Measurements from ENCODE around the gene NYNRIN.
A peak's percentile ranks its signal among the peaks of the same experiment; 100 is the strongest.

The NYNRIN gene

GRCh38 chr14:24408764-24409163, 10.0 kb downstream of the NYNRIN start:
- DNase-seq (ENCODE audit: low read depth), result no peak
- no peak overlapping the region for H3K4me3 ChIP-seq (ENCODE audit: low read depth, low read length)

- no peak overlapping the region for H3K4me3 ChIP-seq (ENCODE audit: low read depth, low read length)
- DNase-seq (ENCODE audit: low read depth), result no peak
Measured at GRCh38 chr14:24409192-24409591, 10.4 kb downstream of the NYNRIN start.

- no peak overlapping the region for H3K4me3 ChIP-seq (ENCODE audit: low read depth, low read length)
Measured at GRCh38 chr14:24409956-24410355, 11.2 kb downstream of the NYNRIN start.

DNA sequence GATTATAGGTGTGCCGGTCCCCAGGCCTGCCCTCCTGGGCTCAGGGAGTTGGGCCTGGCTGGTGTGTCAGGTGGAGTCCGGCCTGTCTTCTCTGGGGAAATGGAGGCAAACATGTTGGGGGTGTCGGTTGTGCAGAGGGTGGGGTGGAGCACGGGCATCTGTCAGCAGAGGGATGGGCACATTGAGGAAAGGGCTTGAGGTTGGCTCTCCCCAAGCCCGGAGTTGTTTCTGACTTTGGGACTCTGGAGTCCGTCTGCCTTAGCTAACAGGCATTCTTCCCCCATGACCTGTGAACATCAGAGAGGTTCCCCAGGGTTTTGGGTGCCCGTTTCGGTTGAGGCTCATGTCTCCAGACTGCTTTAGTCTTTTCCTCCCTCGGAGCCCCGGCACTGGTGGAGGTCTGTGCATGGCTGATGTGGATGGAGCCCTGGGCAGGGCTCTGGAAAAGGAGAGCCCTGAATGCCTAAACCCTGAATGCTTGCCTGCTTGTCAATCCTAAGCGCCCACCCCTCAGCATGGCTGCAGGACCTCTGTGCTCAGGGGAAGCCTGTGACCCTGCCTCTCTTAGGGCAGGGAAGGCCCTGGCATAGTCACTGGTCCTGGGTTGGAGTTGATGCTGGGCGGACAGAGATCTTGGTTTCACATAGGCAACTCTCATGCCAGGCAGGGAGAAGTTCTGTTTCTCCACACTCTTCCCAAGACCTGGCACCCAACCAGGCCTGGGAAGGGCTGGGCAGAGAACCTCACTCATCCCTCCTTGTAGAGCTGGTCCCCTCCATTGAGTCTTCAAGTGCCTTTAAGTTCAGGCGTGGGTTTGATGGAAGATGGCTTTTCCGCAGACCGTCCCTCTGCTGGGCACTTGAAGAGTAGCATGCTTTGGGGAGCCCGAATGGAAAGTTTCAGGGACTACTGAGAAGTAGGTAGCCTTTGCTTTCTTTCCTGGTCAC, 12.9 kb downstream of the NYNRIN start:
- DNase-seq (ENCODE audit: low read depth), result no peak
- H3K4me3 ChIP-seq (ENCODE audit: low read depth, low read length), result no peak overlapping the region

More at GRCh38 chr14:24409956-24410355, 11.2 kb downstream of the NYNRIN start:
- no peak for DNase-seq (ENCODE audit: low read depth)

GRCh38 chr14:24414077-24414476, 15.3 kb downstream of the NYNRIN start:
- DNase-seq (ENCODE audit: low read depth), result no peak
- H3K4me3 ChIP-seq (ENCODE audit: low read depth, low read length), result no peak overlapping the region

GRCh38 chr14:24414732-24415420, 16.1 kb downstream of the NYNRIN start:
- H3K4me3 ChIP-seq (ENCODE audit: low read depth, low read length), result no peak overlapping the region
- no peak for DNase-seq (ENCODE audit: low read depth)

DNA sequence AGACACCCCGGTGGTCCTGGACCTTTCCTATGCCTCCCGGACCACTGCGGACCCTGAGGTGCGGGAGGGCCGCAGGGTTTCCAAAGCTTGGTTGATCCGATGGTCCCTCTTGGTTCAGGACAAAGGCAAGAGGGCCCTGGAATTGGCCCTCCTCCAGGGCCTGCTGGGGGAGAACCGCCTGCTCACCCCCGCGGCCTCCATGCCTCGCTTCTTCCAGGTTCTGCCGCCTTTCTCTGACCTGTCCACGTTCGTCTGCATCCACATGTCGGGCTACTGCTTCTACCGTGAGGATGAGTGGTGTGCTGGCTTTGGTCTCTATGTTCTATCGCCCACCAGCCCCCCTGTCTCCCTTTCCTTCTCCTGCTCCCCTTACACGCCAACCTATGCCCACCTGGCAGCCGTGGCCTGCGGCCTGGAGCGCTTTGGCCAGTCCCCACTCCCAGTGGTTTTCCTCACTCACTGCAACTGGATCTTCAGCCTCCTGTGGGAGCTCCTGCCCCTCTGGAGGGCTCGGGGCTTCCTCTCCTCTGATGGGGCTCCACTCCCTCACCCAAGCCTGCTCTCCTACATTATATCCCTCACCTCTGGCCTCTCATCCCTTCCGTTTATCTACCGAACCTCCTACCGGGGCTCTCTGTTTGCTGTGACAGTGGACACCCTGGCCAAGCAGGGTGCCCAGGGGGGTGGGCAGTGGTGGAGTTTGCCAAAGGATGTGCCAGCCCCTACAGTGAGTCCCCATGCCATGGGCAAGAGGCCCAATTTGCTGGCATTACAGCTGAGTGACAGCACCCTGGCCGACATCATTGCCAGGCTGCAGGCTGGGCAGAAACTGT, 16.8 kb downstream of the NYNRIN start:
- DNase-seq (ENCODE audit: low read depth), result no peak
- no peak overlapping the region for H3K4me3 ChIP-seq (ENCODE audit: low read depth, low read length)

DNA sequence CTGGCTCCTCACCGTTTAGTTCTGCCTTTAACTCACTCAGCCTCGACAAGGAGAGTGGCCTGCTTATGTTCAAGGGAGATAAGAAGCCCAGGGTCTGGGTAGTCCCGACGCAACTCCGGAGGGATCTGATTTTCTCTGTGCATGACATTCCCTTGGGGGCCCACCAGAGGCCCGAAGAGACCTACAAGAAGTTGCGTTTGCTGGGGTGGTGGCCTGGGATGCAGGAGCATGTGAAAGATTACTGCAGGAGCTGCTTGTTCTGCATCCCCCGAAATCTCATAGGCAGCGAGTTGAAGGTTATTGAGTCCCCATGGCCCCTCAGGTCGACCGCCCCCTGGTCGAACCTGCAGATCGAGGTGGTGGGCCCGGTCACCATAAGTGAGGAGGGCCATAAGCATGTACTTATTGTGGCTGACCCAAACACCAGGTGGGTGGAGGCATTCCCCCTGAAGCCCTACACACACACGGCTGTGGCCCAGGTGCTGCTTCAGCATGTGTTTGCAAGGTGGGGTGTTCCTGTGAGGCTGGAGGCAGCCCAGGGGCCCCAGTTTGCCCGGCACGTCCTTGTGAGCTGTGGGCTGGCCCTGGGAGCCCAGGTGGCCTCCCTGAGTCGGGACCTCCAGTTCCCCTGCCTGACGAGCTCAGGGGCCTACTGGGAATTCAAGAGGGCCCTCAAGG, 17.6 kb downstream of the NYNRIN start:
- H3K4me3 ChIP-seq (ENCODE audit: low read depth, low read length), result no peak overlapping the region
- no peak for DNase-seq (ENCODE audit: low read depth)

GRCh38 chr14:24416932-24417619, 18.3 kb downstream of the NYNRIN start:
- no peak for DNase-seq (ENCODE audit: low read depth)
- no peak overlapping the region for H3K4me3 ChIP-seq (ENCODE audit: low read depth, low read length)

DNA sequence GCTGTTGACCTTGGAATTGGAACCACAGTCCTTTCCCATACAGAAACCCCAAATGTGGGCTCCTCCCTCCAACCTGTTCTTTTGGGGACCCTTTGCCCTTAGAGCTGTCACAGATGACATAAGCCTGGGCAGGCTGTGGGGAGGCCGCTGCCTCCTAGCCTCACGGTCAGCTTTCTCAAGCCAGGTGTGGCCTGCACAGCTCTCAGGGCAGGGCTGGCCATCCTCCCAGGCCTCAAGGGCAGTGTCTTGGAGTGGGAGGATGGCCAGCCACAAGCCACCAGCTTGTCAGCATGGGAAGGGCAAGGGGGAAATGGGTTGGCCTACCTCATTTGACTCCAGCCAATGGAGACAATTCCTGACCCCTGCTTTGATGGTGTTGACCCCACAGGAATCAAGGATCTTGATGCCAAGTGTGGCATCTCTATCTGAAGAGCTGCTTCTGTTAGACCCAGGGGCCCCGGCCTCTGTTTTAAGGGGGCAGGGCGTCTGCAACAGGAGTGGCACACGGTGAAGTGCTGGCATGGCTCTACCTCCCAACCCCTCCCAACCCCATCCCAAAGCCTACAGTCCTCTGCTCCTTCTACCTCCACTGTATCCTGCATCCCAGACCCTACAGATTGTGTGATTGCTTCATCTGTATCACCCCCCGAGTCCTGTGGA, 19.2 kb downstream of the NYNRIN start:
- no peak for DNase-seq (ENCODE audit: low read depth)
- no peak overlapping the region for H3K4me3 ChIP-seq (ENCODE audit: low read depth, low read length)

- no peak overlapping the region for H3K4me3 ChIP-seq (ENCODE audit: low read depth, low read length)
- no peak for DNase-seq (ENCODE audit: low read depth)
Measured at GRCh38 chr14:24418492-24418873, 19.7 kb downstream of the NYNRIN start.

DNA sequence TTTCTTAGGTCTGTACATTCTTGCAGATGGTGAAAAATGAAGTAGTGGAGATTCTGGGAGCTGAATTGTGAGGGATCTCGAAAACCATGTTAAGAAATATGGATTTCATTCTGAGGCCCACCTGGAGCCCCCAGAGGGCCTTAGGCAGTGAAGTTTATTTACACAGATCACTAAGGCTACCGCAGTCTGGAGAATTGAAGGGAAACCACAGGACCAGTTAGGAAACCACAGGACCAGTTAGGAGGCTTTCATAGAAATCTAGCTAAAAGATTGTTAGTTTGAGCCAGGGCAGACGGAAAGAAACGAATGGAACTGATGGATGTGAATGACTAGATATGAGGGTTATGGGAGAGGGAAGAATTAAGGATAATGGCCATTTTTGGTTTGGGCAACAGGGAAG, 23.5 kb downstream of the NYNRIN start:
- DNase-seq (ENCODE audit: low read depth), result no peak
- H3K4me3 ChIP-seq (ENCODE audit: low read depth, low read length), result no peak overlapping the region

DNA sequence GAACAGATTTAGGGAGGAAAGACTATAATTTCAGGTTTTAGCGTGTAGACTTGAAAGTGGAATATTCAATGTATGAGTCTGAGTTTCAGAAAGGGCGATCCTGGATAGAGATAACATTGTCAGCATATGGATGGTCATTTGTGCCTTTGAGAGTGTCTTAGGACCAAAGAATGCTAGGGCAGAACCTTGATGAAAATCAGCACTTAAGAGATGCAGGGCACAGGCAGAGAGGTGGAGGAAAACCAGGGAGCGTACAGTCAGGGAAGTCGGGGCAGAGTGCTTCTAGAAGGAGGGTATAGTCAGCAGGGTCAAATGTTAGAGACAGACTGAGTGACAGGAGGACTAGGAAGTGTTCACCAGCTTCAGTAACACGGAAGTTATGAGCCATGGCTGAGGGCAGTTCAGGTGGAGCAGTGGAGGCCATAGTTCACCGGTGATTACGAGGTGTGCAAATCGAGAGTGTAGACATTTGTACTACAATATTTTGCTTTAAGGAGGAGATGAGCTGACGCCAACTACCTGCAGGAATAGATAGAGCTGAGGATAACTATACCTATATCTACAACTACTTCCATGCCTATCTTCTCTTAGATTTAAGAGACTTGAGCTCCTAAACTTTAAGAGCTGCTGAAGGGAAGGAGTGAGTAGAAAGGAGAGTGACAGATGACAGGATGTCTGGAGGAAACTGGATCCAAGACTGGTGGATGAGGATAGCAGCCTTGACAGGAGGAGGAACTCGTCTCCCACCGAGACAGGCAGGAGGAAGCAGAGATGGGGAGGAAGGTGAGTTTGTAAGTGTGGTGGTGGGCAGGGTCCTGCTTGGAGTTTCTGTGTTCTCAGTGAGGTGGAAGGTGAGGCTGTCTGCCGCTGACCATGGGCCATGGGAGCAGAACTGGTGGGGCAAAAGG, 24.1 kb downstream of the NYNRIN start:
- no peak overlapping the region for H3K4me3 ChIP-seq (ENCODE audit: low read depth, low read length)
- no peak for DNase-seq (ENCODE audit: low read depth)

GRCh38 chr14:24425704-24426103, 26.9 kb downstream of the NYNRIN start:
- no peak overlapping the region for H3K4me3 ChIP-seq (ENCODE audit: low read depth, low read length)

DNA sequence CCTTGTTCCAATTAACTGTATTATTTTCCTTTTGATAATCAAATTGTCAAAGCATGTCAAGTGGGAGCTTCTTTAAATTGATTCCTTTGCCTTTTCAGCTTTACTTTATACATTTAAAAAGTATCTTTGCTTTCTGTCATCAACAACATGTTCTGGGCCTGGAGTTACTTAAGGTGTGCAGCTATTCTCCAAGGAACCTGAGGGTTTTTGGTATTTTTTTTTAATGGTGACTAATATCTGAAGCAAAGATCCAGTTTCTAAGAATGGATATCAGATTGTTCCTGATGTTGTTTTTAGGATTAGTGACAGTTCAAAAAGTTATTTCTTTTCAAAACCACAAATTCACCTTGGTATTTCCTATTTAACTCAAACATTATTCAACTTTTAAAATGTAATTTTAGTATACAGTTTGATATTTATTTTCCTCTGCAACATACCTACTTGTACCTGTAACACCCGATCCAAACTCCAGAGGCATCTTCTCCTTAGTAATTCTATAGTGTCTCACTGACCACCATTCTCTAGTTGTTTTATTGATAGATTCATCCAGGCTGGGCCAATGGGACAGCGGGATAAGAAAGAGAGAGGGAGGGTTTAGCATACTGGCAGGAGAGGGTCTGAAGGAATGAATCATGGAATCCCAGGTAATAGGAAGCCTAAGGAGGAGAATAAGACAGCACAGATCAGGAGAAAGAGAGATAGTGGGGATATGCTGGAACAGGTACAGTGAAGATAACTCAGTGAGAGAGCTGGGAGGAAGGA, 27.5 kb downstream of the NYNRIN start:
- no peak overlapping the region for H3K4me3 ChIP-seq (ENCODE audit: low read depth, low read length)
- no peak for DNase-seq (ENCODE audit: low read depth)

More at GRCh38 chr14:24425704-24426103, 26.9 kb downstream of the NYNRIN start:
- DNase-seq (ENCODE audit: low read depth), result peak; percentile 67

DNA sequence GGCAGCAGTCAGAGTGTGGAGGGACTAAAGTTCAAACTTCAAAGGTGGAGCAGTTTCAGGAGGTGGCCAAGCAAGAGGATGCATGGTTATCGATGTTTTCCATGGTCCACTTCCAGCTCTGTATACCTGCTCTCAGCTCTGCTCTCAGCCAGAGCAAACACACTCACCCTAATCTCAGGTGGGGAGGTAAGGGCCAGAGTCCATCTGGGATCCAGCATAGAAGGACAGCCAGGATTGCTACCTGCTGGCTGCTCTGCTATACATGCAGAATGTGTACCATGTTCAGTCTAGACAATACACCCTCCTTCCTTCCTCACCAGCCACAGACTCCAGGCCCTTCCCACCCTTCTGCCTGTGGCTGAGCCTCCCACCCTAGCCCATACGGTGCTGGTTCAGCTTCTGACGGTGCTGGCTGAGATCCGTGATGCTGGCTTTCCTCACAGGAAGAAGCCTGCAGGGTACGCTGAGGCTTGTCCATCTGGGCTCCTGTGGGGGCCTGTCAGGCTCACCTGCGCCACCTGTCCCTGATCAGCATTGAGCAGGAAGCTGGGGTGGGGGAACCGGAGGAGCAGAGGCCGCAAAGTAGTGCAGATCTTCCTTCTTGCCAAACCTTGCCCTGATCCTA, 28.2 kb downstream of the NYNRIN start:
- DNase-seq (ENCODE audit: low read depth), result no peak

More for the DNA sequence above, 28.2 kb downstream of the NYNRIN start:
- no peak overlapping the region for H3K4me3 ChIP-seq (ENCODE audit: low read depth, low read length)
